Heart right ventricle (tissue), 16 donors: ENCODE results near the gene ZNF385B. TPM values are rescaled to one million over a fixed set of nuclear protein-coding genes. Genes with fewer than 3 reads are reported as not detected.
"Not testable (repeated sequence)": the region's sequence is repeated elsewhere in the genome, so short reads cannot be mapped to it uniquely, and the experiment has no call there.

Source experiments
- ATAC-seq, 8 donors: fragments of 200-7000 bp; cut with Tn5 transposase; one replicate each; pipeline ENCODE4 v1.9.1; 2020; ENCODE audit warnings: mild to moderate bottlenecking in 8 of 8, moderate library complexity in 8 of 8, moderate number of reproducible peaks in 1 of 8
- DNase-seq, 2 donors: peaks; one replicate each; pipeline ENCODE4 v3.0.0-alpha.2; 2020
- H3K27ac ChIP-seq, 10 donors: fragments of 200-600 bp; sonication (generic) in 2 of 10; one replicate each; pipeline versions ENCODE4 v1.5.0 to v1.8.0; 2020 to 2022; ENCODE audit warnings: mild to moderate bottlenecking in 3 of 10
- H3K27me3 ChIP-seq, 7 donors: fragments of 200-600 bp; one replicate each; pipeline ENCODE4 v1.8.0; 2021 to 2022; ENCODE audit warnings: mild to moderate bottlenecking in 2 of 7
- H3K36me3 ChIP-seq, 9 donors: fragments of 200-600 bp; sonication (generic) in 1 of 9; one replicate each; pipeline versions ENCODE4 v1.5.0 to v1.8.0; 2020 to 2022; ENCODE audit warnings: mild to moderate bottlenecking in 2 of 9
- H3K4me1 ChIP-seq, 9 donors: fragments of 200-600 bp; sonication (generic) in 1 of 9; one replicate each; pipeline versions ENCODE4 v1.5.0 to v1.8.0; 2020 to 2022; ENCODE audit warnings: mild to moderate bottlenecking in 4 of 9
- H3K4me3 ChIP-seq, 10 donors: fragments of 200-600 bp; sonication (generic) in 2 of 10; one replicate each; pipeline versions ENCODE4 v1.5.0 to v1.8.0; 2020 to 2022; ENCODE audit warnings: mild to moderate bottlenecking in 7 of 10, moderate library complexity in 2 of 10
- H3K9me3 ChIP-seq, 11 donors: fragments of 200-600 bp in 10 of 11; sonication (generic) in 2 of 11; one replicate each; pipeline versions ENCODE4 v1.5.0 to v1.8.0; 2013 to 2022; ENCODE audit warnings: mild to moderate bottlenecking in 2 of 11, control low read depth in 1 of 11, moderate library complexity in 1 of 11
- CTCF ChIP-seq, 9 donors: fragments of 200-600 bp; sonication (generic) in 2 of 9; IDR thresholded peaks; one replicate each; pipeline versions ENCODE4 v1.5.0 to v1.8.0; 2021 to 2022; ENCODE audit warnings: antibody characterized with exemption in 9 of 9, mild to moderate bottlenecking in 5 of 9, moderate library complexity in 1 of 9
- WGBS, 2 donors: extraction: QIAGEN DNeasy Blood & Tissue Kit; methylation state at CpG; one replicate each; pipeline ENCODE4 v1.1.7; 2013; ENCODE audit warnings: inconsistent platforms in 1 of 2; 5-methylcytosine and 5-hydroxymethylcytosine counted together
- intact Hi-C, 10 donors: fragments of 100-400 bp; cut with DNase I; formaldehyde crosslinking; loops; one replicate each; pipeline versions ENCODE4 v1.11.1 to v1.14.2; 2022
- polyA plus RNA-seq, 2 donors: library from polyadenylated mRNA; stranded (reverse); fragments of 200-250 nt; gene quantifications; one replicate each; pipeline ENCODE4 v1.2.3, GENCODE V29; 2013
- total RNA-seq, 10 donors: library from RNA; stranded (reverse); fragmentation: NEBNext Ultra II Directional in 3 of 10; extraction: Animal tissue kit (Norgen Biotek cat#: 25700) in 3 of 10; gene quantifications; one replicate each; pipeline versions ENCODE4 v1.2.1 to v1.2.4, GENCODE V29; 2021 to 2023
- donor health status: Arrhythmogenic right ventricular cardiomyopathy.
- donor health status: ischemic (EF 13 %, LVEDD 7.1; RV severe dilation, severe dysfunction).
- donor health status: healthy with polysubstance abuse.
- donor health status: DM: no; HTN: yes; CAD: no.
- donor health status: DM: no; HTN: no; CAD: no.
- donor health status: ischemic (EF 25% LVEDD 6.9; RV normal size, moderate dysfunction).
- donor health status: ischemic (EF 25% LVEDD 5.7; RV mildly dilated, moderate dysfunction).
- donor health status: healthy.
- donor health status: DM: yes; HTN: yes; CAD: no.
- donor health status: Ischemic cardiomyopathy.
- donor health status: ischemic (EF 35%, LVEDD 5.7; RV mildly dilated, moderate dysfunction).
- donor health status: nonischemic (EF 11% LVEDD 7.7; RV severe dilation, severe dysfunction).
- donor health status: DM: yes; HTN: yes; CAD: no.
- donor health status: PGD.
- donor health status: ischemic (EF 29% LVEDD 5.4; RV normal size, mild dysfunction).
- donor health status: nonischemic (EF 23%, LVEDD 6.1; RV moderate dilation, normal function).

Gene ZNF385B
- total and polyA plus RNA-seq, 12 donors = 0.19 to 19.7 (median 1.7) TPM

GRCh38 chr2:179890666-179891065 is 29.3 kb upstream of the ZNF385B start:
- Histone ChIP-seq H3K36me3 (no peaks in the 10 kb centered on the region), H3K9me3 (peaks cover 0 to 20% (median 6%) of the 10 kb centered on the region in 11 donors), H3K27me3 (no peaks in the 10 kb centered on the region), H3K4me3 (no peak overlapping the region), H3K4me1 (no peaks in the 10 kb centered on the region), H3K27ac (no peak overlapping the region)
- no peak for DNase-seq
- no peak for TF ChIP-seq CTCF (IDR thresholded peaks at IDR 0.05)
- ATAC-seq = no peak
- intact Hi-C loops = no loop called here

DNA sequence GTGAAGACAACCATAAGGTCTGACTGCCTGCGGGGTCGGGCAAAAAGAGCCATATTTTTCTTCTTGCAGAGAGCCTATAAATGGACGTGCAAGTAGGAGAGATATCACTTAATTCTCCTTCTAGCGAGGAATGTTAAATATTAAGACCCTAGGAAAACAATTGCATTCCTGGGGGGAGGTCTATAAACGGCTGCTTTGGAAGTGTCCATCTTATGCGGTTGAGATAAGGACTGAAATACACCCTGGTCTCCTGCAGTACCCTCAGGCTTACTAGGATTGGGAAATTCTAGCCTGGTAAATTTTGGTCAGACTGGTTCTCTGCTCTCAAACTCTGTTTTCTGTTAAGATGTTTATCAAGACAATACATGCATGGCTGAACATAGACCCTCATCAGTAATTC is 27.2 kb upstream of the ZNF385B start:
- H3K4me3 ChIP-seq, H3K27me3 ChIP-seq, DNase-seq, H3K27ac ChIP-seq, H3K4me1 ChIP-seq, intact Hi-C loops, ATAC-seq, H3K36me3 ChIP-seq: not testable (repeated sequence)
- H3K9me3 ChIP-seq = peaks cover 0 to 20% (median 6%) of the 10 kb centered on the region in 11 donors
- 87% methylated on average over 6 of the region's 6 CpGs for WGBS, 2 donors

DNA sequence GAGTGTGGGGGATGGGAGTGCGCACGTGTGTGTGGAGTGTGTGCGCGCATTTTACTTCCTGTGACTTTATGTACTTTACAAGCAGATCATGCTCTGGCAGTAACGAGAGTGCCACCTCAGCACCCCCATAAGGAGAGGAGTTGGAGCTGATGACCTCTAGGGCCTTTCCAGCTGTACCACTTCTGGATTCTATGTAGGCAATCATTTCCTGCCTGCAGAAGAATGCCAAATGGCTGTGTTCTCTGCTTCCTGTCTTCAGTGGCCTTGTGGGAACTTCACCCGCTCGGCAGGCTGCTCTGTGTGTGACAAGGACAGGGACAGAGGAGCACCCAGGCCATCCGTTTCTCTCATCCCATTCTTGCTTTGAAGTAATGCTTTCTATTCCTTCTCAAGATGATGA is 22.8 kb upstream of the ZNF385B start:
- DNase-seq (no peak), ATAC-seq (no peak)
- Histone ChIP-seq H3K4me1 (peaks cover 0 to 9% (median 0%) of the 10 kb centered on the region in 9 donors), H3K4me3 (no peak overlapping the region), H3K27me3 (no peaks in the 10 kb centered on the region), H3K27ac (no peak overlapping the region), H3K36me3 (no peaks in the 10 kb centered on the region), H3K9me3 (peaks cover 0 to 13% (median 6%) of the 10 kb centered on the region in 11 donors)
- WGBS, 2 donors = 68 to 71% methylated on average over 8 of the region's 8 CpGs
- TF ChIP-seq CTCF (IDR thresholded peaks at IDR 0.05) = no peak
- intact Hi-C loops = no loop called here

- WGBS, 2 donors = 90 to 92% methylated on average over 6 of the region's 6 CpGs
- TF ChIP-seq CTCF (IDR thresholded peaks at IDR 0.05) = no peak
- H3K27me3 ChIP-seq = no peaks in the 10 kb centered on the region
- H3K9me3 ChIP-seq = peaks cover 0 to 4% (median 0%) of the 10 kb centered on the region in 11 donors
- H3K4me3 ChIP-seq = no peak overlapping the region
- no peak overlapping the region for H3K27ac ChIP-seq
- no peaks in the 10 kb centered on the region for H3K36me3 ChIP-seq
- DNase-seq = no peak
- H3K4me1 ChIP-seq = peaks cover 0 to 9% (median 0%) of the 10 kb centered on the region in 9 donors
- no peak for ATAC-seq
- intact Hi-C loops = no loop called here
Observed at GRCh38 chr2:179882851-179883806, 21.7 kb upstream of the ZNF385B start.
